Naive thymus-derived CD4-positive, alpha-beta T cell (primary cell): ENCODE results near the gene PUM2. TPM values are rescaled to one million over a fixed set of nuclear protein-coding genes. Genes with fewer than 3 reads are reported as not detected.
A peak's percentile ranks its signal among the peaks of the same experiment; 100 is the strongest.

Experiments used
- ATAC-seq: fragments of 150-1000 bp; cut with Tn5 transposase; 2 replicates; pipeline ENCODE4 v1.10.0; 2021; ENCODE audit warnings: mild to moderate bottlenecking, moderate library complexity
- CTCF ChIA-PET: fragments of 350-600 bp; sonication (Branson Sonifier 250); formaldehyde crosslinking; loops from one replicate; lab custom pipeline; 2021; ENCODE audit warnings: antibody characterized with exemption; lab: Charles Lee
- POLR2A ChIA-PET: fragments of 350-600 bp; sonication (Branson Sonifier 250); formaldehyde crosslinking; loops from one replicate; lab custom pipeline; 2021; ENCODE audit warnings: antibody characterized with exemption, inconsistent platforms; lab: Charles Lee
- DNase-seq, 9 donors: peaks; one replicate each; pipeline versions ENCODE4 v3.0.0 to v3.0.0-alpha.2; 2020 to 2022; ENCODE audit warnings: mixed read lengths in 1 of 9
- H3K27ac ChIP-seq: one replicate; pipeline ENCODE4 v1.7.0; 2013; ENCODE audit warnings: mild to moderate bottlenecking, low read depth, low read length, moderate library complexity
- H3K27me3 ChIP-seq, 2 donors: one replicate each; pipeline ENCODE4 v1.7.0; 2013; ENCODE audit warnings: low read length in 2 of 2, mild to moderate bottlenecking in 2 of 2, moderate library complexity in 2 of 2; ENCODE audit not compliant: control insufficient read depth in 2 of 2, insufficient read depth in 2 of 2
- H3K36me3 ChIP-seq, 3 experiments: 1 replicate in 2 of 3; 2 replicates in 1 of 3; pipeline ENCODE4 v1.7.0; 2013; ENCODE audit warnings: low read length in 3 of 3, mild to moderate bottlenecking in 3 of 3, moderate library complexity in 1 of 3; ENCODE audit not compliant: insufficient read depth in 3 of 3, control insufficient read depth in 2 of 3
- H3K4me1 ChIP-seq, 2 donors: one replicate each; pipeline ENCODE4 v1.7.0; 2013; ENCODE audit warnings: low read length in 2 of 2, mild to moderate bottlenecking in 2 of 2, moderate library complexity in 1 of 2; ENCODE audit not compliant: control insufficient read depth in 2 of 2, insufficient read depth in 2 of 2
- H3K4me3 ChIP-seq: 2 replicates; pipeline ENCODE4 v1.7.0; 2013; ENCODE audit warnings: mild to moderate bottlenecking, low read length
- H3K9me3 ChIP-seq, 3 experiments: 1 replicate in 2 of 3; 2 replicates in 1 of 3; pipeline ENCODE4 v1.7.0; 2013; ENCODE audit warnings: low read length in 3 of 3; ENCODE audit not compliant: control insufficient read depth in 2 of 3
- H3K27ac Mint-ChIP-seq, 9 donors: one replicate each; pipeline ENCODE4 v1.8.0; 2020 to 2022; ENCODE audit warnings: mixed read lengths in 9 of 9, mild to moderate bottlenecking in 8 of 9, moderate library complexity in 5 of 9, inconsistent platforms in 2 of 9
- H3K27me3 Mint-ChIP-seq, 5 donors: one replicate each; pipeline ENCODE4 v1.8.0; 2021 to 2022; ENCODE audit warnings: mixed read lengths in 5 of 5, mild to moderate bottlenecking in 1 of 5
- H3K36me3 Mint-ChIP-seq, 5 donors: one replicate each; pipeline ENCODE4 v1.8.0; 2020 to 2022; ENCODE audit warnings: mixed read lengths in 5 of 5, mild to moderate bottlenecking in 3 of 5, inconsistent platforms in 1 of 5
- H3K4me1 Mint-ChIP-seq, 7 donors: one replicate each; pipeline ENCODE4 v1.8.0; 2020 to 2022; ENCODE audit warnings: mixed read lengths in 7 of 7, mild to moderate bottlenecking in 3 of 7, inconsistent platforms in 1 of 7
- H3K4me3 Mint-ChIP-seq, 10 donors: one replicate each; pipeline ENCODE4 v1.8.0; 2020 to 2022; ENCODE audit warnings: mild to moderate bottlenecking in 10 of 10, mixed read lengths in 10 of 10, moderate library complexity in 6 of 10, inconsistent platforms in 2 of 10
- H3K9me3 Mint-ChIP-seq, 11 donors: one replicate each; pipeline ENCODE4 v1.8.0; 2020 to 2022; ENCODE audit warnings: mixed read lengths in 11 of 11, mild to moderate bottlenecking in 4 of 11, inconsistent platforms in 1 of 11, moderate library complexity in 1 of 11
- intact Hi-C, 2 donors: fragments of 100-400 bp; cut with micrococcal nuclease; formaldehyde crosslinking; loops; one replicate each; pipeline ENCODE4 v1.15.1; 2023
- polyA plus RNA-seq, 2 donors: library from polyadenylated mRNA; unstranded; fragments of 300-500 nt; fragmentation: Illumina TruSeq; gene quantifications; one replicate each; pipeline ENCODE4 v1.2.3, GENCODE V29; 2021
- total RNA-seq, 6 experiments: library from RNA in 5 of 6; stranded (reverse) in 5 of 6; gene quantifications; 1 replicate in 5 of 6; 2 replicates in 1 of 6; pipeline ENCODE4 v1.2.3 and lab custom pipeline; 2021 to 2026

PUM2 gene, protein sequence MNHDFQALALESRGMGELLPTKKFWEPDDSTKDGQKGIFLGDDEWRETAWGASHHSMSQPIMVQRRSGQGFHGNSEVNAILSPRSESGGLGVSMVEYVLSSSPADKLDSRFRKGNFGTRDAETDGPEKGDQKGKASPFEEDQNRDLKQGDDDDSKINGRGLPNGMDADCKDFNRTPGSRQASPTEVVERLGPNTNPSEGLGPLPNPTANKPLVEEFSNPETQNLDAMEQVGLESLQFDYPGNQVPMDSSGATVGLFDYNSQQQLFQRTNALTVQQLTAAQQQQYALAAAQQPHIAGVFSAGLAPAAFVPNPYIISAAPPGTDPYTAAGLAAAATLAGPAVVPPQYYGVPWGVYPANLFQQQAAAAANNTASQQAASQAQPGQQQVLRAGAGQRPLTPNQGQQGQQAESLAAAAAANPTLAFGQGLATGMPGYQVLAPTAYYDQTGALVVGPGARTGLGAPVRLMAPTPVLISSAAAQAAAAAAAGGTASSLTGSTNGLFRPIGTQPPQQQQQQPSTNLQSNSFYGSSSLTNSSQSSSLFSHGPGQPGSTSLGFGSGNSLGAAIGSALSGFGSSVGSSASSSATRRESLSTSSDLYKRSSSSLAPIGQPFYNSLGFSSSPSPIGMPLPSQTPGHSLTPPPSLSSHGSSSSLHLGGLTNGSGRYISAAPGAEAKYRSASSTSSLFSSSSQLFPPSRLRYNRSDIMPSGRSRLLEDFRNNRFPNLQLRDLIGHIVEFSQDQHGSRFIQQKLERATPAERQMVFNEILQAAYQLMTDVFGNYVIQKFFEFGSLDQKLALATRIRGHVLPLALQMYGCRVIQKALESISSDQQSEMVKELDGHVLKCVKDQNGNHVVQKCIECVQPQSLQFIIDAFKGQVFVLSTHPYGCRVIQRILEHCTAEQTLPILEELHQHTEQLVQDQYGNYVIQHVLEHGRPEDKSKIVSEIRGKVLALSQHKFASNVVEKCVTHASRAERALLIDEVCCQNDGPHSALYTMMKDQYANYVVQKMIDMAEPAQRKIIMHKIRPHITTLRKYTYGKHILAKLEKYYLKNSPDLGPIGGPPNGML
- total RNA-seq, result 100 to 1,000 TPM; 105 to 178 (median 137) TPM
- 10 to 100 TPM; 19.2 to 20.1 TPM for polyA plus RNA-seq
- 128 reads per million, percentile 88 among the genes with 10 or more reads in this experiment for total RNA-seq (lab: John Stamatoyannopoulos, UW)

DNA sequence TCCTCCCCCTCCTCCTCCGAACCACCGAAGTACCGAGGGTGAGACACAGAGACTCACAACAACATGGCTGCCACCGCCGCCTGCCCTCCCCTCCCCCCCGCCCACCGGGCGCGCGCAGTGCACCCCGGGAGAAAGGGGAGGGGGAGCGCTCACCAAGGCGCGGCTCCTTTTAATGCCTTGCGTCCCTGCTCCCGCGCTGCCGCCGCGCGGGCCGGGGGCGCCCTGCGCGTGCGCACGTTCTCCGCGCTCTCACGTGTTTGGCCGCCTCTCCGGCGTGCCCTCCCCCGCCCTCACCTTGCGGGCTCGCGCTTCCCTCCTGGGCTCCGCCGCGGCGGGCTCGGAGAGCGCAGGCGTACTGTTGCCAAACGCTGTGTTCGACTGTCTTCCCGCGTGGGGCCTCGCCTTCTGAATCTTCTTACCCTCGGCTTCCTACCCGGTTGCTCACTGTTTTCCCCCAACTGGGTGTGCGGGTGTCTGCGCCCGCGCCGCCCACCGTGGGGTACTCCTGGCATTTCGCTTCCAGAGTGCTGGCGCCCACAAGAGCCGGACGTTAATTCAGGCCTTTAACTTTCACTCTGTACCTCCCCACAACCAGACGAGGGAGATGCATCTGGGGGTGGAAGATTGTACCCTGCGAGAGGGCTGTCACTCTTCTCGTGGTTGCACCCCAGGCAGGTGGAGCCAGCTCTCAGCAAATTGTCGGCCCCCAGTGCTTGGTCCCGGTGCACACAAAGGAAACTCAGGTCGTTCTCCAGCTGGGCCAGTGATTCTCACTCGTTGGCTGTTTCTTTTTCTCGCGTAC is at the start of gene PUM2:
TSS of gene PUM2 (minus strand) at position 92 of the 802 bp plus-strand sequence. CDS start 23,484 bp downstream, outside the sequence.
- H3K36me3 ChIP-seq, result no peaks in the 10 kb centered on the region
- Mint-ChIP-seq H3K9me3 (peaks cover 0 to 2% (median 0%) of the 10 kb centered on the region in 11 donors), H3K27ac (peak within 1 kb of the TSS in 6 of 9 donors; percentile 84 to 95 (median 88)), H3K4me1 (peaks cover 28 to 45% (median 37%) of the 10 kb centered on the region in 7 donors), H3K27me3 (no peaks in the 10 kb centered on the region), H3K4me3 (peak within 1 kb of the TSS in 3 of 10 donors; percentile 86 to 94 (median 93)), H3K36me3 (peaks cover 0 to 15% (median 3%) of the 10 kb centered on the region in 5 donors)
- peaks cover 32 to 47% of the 10 kb centered on the region in 2 donors for H3K4me1 ChIP-seq
- DNase-seq (peak; percentile 93 to 98 (median 97)), ATAC-seq (peak; percentile 92)
- intact Hi-C loops, result loop anchor here (1.0 to 10.0 kb wide), 17 partner anchors 14 to 1791 kb away; partner anchors contain the start of genes HS1BP3 (in 2 of the 2), LAPTM4A (in 2 of the 2), LDAH (in 2 of the 2) and RHOB (in 2 of the 2)
- H3K27ac ChIP-seq, result peak within 1 kb of the TSS; percentile 94
- no peaks in the 10 kb centered on the region for H3K9me3 ChIP-seq
- H3K4me3 ChIP-seq, result peak within 1 kb of the TSS; percentile 86
- POLR2A ChIA-PET, result interaction anchor here (0.6 to 2.0 kb wide), 12 partner anchors 9 to 1790 kb away, joined by 3 to 16 read pairs (median 5); partner anchors contain the start of genes HS1BP3, LDAH, RDH14 and RHOB
- CTCF ChIA-PET, result interaction anchor here (1.3 to 1.8 kb wide), 3 partner anchors 9 to 300 kb away, joined by 4 to 6 read pairs (median 5); partner anchors contain the start of gene HS1BP3
- H3K27me3 ChIP-seq, result no peaks in the 10 kb centered on the region

DNA sequence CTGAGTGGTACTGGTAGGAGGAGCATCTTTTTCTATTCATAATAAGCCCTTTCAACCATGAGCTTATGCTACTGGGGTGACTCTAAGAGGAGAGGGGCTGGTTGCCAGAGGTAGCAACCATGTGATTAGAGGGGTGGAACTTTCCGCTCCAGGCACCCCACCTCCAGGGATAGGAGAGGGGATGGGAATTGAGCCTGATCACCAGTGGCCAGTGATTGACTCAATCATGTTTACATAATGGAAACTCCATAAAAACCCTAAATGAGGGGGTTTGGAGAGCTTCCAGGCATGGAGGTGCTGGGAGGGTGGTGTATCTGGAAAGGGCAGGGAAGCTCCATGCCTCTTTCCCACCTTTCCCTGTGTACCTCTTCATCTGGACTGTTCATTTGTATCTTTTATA is 49.7 kb upstream of the PUM2 start:
- H3K9me3 ChIP-seq, result no peaks in the 10 kb centered on the region
- Mint-ChIP-seq H3K9me3 (no peaks in the 10 kb centered on the region), H3K27ac (no peak overlapping the region), H3K36me3 (no peaks in the 10 kb centered on the region), H3K4me3 (no peak overlapping the region), H3K27me3 (peaks cover 0 to 51% (median 7%) of the 10 kb centered on the region in 5 donors), H3K4me1 (peaks cover 0 to 2% (median 0%) of the 10 kb centered on the region in 7 donors)
- intact Hi-C loops, result no loop called here
- no peaks in the 10 kb centered on the region for H3K36me3 ChIP-seq
- no peaks in the 10 kb centered on the region for H3K27me3 ChIP-seq
- H3K4me1 ChIP-seq, result no peaks in the 10 kb centered on the region
- ATAC-seq, result no peak
- DNase-seq, result no peak
- no peak overlapping the region for H3K4me3 ChIP-seq
- CTCF ChIA-PET, result no interaction called here
- no peak overlapping the region for H3K27ac ChIP-seq
- POLR2A ChIA-PET, result no interaction called here

DNA sequence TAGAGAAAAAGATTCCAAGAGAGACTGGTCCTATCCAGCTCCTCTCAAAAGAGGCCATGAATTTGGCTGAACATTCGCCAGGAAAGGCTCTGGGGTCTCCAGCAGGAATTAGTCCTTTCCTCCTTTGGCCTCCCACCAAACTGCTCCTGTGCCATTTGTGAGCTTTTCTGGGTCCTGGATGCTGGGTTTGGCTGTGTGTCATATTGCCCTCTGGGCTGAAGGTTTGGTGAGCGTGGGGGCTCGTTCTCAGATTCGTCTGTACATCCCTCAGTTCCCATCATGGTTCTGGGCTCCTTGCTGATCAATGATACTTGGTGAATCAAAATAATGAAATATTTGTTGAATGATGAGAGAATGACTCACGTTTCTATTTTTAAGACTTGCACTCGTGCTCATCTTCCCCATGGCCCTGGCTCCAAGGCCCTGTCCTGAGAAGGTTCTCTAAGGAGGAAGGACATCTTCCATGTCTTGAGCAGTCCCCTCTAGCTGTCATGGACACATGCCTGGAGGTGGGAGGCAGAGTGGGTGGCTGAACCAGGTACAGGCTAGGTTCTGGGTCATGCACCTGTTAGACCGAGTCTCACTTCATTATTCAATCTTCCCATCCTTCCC is 48.4 kb upstream of the PUM2 start:
- Histone ChIP-seq H3K4me3 (no peak overlapping the region), H3K27me3 (no peaks in the 10 kb centered on the region), H3K9me3 (no peaks in the 10 kb centered on the region), H3K4me1 (no peaks in the 10 kb centered on the region), H3K36me3 (no peaks in the 10 kb centered on the region), H3K27ac (no peak overlapping the region)
- CTCF ChIA-PET, result interaction anchor here (1.0 kb wide), 1 partner anchor 10 kb away, joined by 3 read pairs; no protein-coding TSS in a partner anchor
- no peak overlapping the region for H3K27ac Mint-ChIP-seq
- peaks cover 0 to 46% (median 7%) of the 10 kb centered on the region in 5 donors for H3K27me3 Mint-ChIP-seq
- DNase-seq, result no peak
- no peak overlapping the region for H3K4me3 Mint-ChIP-seq
- no peaks in the 10 kb centered on the region for H3K9me3 Mint-ChIP-seq
- POLR2A ChIA-PET, result no interaction called here
- peaks cover 0 to 2% (median 0%) of the 10 kb centered on the region in 7 donors for H3K4me1 Mint-ChIP-seq
- H3K36me3 Mint-ChIP-seq, result no peaks in the 10 kb centered on the region
- no peak for ATAC-seq
- intact Hi-C loops, result no loop called here

DNA sequence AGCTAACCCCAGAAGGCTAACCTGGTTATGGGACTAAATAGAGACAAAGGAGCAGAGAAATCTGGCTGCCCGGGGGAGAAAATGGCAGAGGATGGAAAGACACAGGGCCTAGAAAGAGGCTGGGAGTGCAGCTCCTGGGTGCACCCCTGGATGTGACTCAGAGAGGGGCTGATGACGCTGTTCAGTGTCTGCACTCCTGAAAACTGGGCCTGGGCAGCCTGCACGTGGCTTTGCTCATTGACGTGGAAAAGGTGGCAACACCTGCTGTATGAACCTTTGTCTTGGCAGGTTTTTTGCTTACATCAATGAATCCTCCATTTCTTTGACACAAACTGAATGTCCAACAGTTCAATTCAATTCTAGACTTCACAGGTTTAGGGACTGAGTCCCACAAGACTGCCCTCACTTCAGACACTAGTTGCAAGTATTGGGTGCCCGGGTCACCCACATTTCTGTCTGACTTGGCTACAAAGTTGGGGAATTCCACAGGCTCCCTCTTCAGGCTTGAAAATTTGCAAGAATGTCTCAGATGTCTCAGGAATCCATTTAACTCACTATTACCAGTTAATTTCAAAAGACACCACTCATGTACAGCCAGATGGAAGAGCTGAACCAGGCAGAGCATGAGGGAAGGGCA is 47.3 kb upstream of the PUM2 start:
- H3K9me3 Mint-ChIP-seq, result no peaks in the 10 kb centered on the region
- peaks cover 0 to 44% (median 7%) of the 10 kb centered on the region in 5 donors for H3K27me3 Mint-ChIP-seq
- H3K9me3 ChIP-seq, result no peaks in the 10 kb centered on the region
- ATAC-seq, result no peak
- no peak overlapping the region for H3K27ac Mint-ChIP-seq
- H3K4me3 Mint-ChIP-seq, result no peak overlapping the region
- H3K36me3 ChIP-seq, result no peaks in the 10 kb centered on the region
- H3K36me3 Mint-ChIP-seq, result no peaks in the 10 kb centered on the region
- H3K4me1 ChIP-seq, result no peaks in the 10 kb centered on the region
- POLR2A ChIA-PET, result no interaction called here
- H3K27me3 ChIP-seq, result no peaks in the 10 kb centered on the region
- H3K27ac ChIP-seq, result no peak overlapping the region
- no peak overlapping the region for H3K4me3 ChIP-seq
- no peak for DNase-seq
- CTCF ChIA-PET, result no interaction called here
- intact Hi-C loops, result no loop called here
- peaks cover 0 to 2% (median 0%) of the 10 kb centered on the region in 7 donors for H3K4me1 Mint-ChIP-seq

DNA sequence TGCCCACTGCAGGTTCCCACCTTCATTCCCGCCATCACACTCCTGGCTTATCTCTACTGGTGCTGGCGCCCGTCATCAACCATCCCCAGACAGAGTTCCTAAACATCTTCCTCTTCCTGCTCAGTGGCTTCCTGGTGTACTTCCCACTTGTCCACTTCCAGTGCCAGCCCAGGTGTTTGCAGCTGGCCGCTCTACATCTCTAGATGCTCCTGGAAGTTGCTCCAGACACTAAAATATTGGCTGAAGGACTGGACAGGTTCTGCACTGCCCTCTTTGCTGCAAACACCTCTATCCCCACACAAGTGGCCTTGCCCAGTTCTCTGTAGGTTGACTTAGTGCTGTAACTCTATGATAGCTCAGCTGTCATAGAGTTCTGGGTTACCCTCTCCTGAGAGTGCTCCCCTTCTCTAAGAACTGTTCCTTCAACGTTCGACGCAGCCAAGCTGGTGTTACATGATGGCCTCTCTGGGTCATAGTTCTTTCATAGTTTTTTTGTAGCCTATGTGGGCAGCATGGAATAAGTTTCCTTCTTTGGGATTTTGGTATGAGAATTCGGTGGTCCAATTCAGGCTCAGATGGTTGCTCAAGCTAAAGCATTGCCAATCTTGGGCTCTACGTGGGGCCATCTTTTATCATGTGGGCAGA is 45.8 kb upstream of the PUM2 start:
- peaks cover 0 to 40% (median 7%) of the 10 kb centered on the region in 5 donors for H3K27me3 Mint-ChIP-seq
- no peak for DNase-seq
- H3K4me1 ChIP-seq, result no peaks in the 10 kb centered on the region
- no peaks in the 10 kb centered on the region for H3K27me3 ChIP-seq
- intact Hi-C loops, result no loop called here
- H3K4me1 Mint-ChIP-seq, result peaks cover 0 to 2% (median 0%) of the 10 kb centered on the region in 7 donors
- ChIA-PET POLR2A (no interaction called here), CTCF (no interaction called here)
- no peak overlapping the region for H3K4me3 ChIP-seq
- no peak overlapping the region for H3K27ac ChIP-seq
- H3K36me3 Mint-ChIP-seq, result no peaks in the 10 kb centered on the region
- H3K4me3 Mint-ChIP-seq, result no peak overlapping the region
- H3K9me3 Mint-ChIP-seq, result no peaks in the 10 kb centered on the region
- H3K27ac Mint-ChIP-seq, result no peak overlapping the region
- no peak for ATAC-seq
- H3K36me3 ChIP-seq, result no peaks in the 10 kb centered on the region
- H3K9me3 ChIP-seq, result no peaks in the 10 kb centered on the region
